Loucy (cell line): ENCODE results near the gene TMEM259.

Experiments
- H2AFZ ChIP-seq: fragments of 200-600 bp; sonication (generic); 2 replicates; pipeline ENCODE4 v1.6.0; 2016; ENCODE audit warnings: antibody characterized with exemption, mild to moderate bottlenecking, low read length, moderate library complexity
- H3F3A ChIP-seq: fragments of 200-600 bp; 2 replicates; pipeline ENCODE4 v1.6.0; 2016; ENCODE audit warnings: antibody characterized with exemption, low read depth, mild to moderate bottlenecking
- H3K27me3 ChIP-seq: fragments of 200-600 bp; sonication (generic); 2 replicates; pipeline ENCODE4 v1.6.1; 2014; ENCODE audit warnings: low read length, mild to moderate bottlenecking; ENCODE audit not compliant: insufficient read depth, poor library complexity, severe bottlenecking
- H3K36me3 ChIP-seq: fragments of 200-600 bp; sonication (generic); 2 replicates; pipeline ENCODE4 v1.6.1; 2016; ENCODE audit warnings: low read length; ENCODE audit not compliant: insufficient read depth
- H3K4me1 ChIP-seq: fragments of 200-600 bp; sonication (generic); 2 replicates; pipeline ENCODE4 v1.5.1; 2014; ENCODE audit warnings: low read length, mild to moderate bottlenecking; ENCODE audit not compliant: insufficient read depth, poor library complexity, severe bottlenecking
- H3K4me2 ChIP-seq: fragments of 200-600 bp; sonication (generic); 2 replicates; pipeline ENCODE4 v1.6.0; 2014; ENCODE audit warnings: antibody characterized with exemption, low read length, low read depth, mild to moderate bottlenecking; ENCODE audit not compliant: poor library complexity, severe bottlenecking
- H3K4me3 ChIP-seq: fragments of 200-600 bp; sonication (generic); 2 replicates; pipeline ENCODE4 v1.5.1; 2014; ENCODE audit warnings: low read length, mild to moderate bottlenecking, mixed read lengths; ENCODE audit not compliant: poor library complexity, severe bottlenecking
- H3K79me2 ChIP-seq: fragments of 200-600 bp; sonication (generic); 2 replicates; pipeline ENCODE4 v1.6.1; 2014; ENCODE audit warnings: low read length; ENCODE audit not compliant: insufficient read depth
- H3K9ac ChIP-seq: fragments of 200-600 bp; sonication (generic); 2 replicates; pipeline ENCODE4 v1.6.0; 2014; ENCODE audit warnings: mild to moderate bottlenecking, low read depth, low read length, moderate library complexity; ENCODE audit not compliant: poor library complexity, severe bottlenecking
- H3K9me2 ChIP-seq: fragments of 200-600 bp; sonication (generic); replicated peaks from 2 replicates; pipeline ENCODE4 v1.6.1; 2016; ENCODE audit warnings: low read depth, low read length, mixed read lengths
- H3K9me3 ChIP-seq: fragments of 200-600 bp; sonication (generic); 2 replicates; pipeline ENCODE4 v1.6.1; 2014; ENCODE audit warnings: mild to moderate bottlenecking, antibody characterized with exemption, low read length, low read depth; ENCODE audit not compliant: insufficient read depth
- H4K20me1 ChIP-seq: fragments of 200-600 bp; sonication (generic); 2 replicates; pipeline ENCODE4 v1.6.0; 2014; ENCODE audit warnings: antibody characterized with exemption, low read length, mild to moderate bottlenecking; ENCODE audit not compliant: insufficient read depth, poor library complexity, severe bottlenecking
- CTCF ChIP-seq: fragments of 200-600 bp; sonication (generic); conservative IDR thresholded peaks from 2 replicates; pipeline ENCODE4 v1.5.1; 2014; ENCODE audit warnings: mild to moderate bottlenecking, antibody characterized with exemption, low read length
- EZH2phosphoT487 ChIP-seq: fragments of 200-600 bp; IDR thresholded peaks from 2 replicates; pipeline ENCODE4 v1.6.1; 2018; ENCODE audit warnings: antibody characterized with exemption, mild to moderate bottlenecking, moderate library complexity, borderline replicate concordance

The TMEM259 gene

GRCh38 chr19:966485-967088 lies 54.3 kb downstream of the TMEM259 start:
- Histone ChIP-seq H3K9ac (no peak overlapping the region), H3K79me2 (no peaks in the 10 kb centered on the region), H3K36me3 (peaks cover 48% of the 10 kb centered on the region), H3F3A (no peaks in the 10 kb centered on the region), H4K20me1 (no peaks in the 10 kb centered on the region), H3K9me2 (no peaks in the 10 kb centered on the region), H3K4me3 (no peak overlapping the region), H3K4me1 (no peaks in the 10 kb centered on the region), H3K4me2 (no peak overlapping the region), H2AFZ (no peak overlapping the region), H3K27me3 (no peaks in the 10 kb centered on the region), H3K9me3 (peaks cover 8% of the 10 kb centered on the region; the same call in 1 of the 2 replicates)
- TF ChIP-seq EZH2phosphoT487 (no peak), CTCF (no peak)

- Histone ChIP-seq H3K4me3 (no peak overlapping the region), H4K20me1 (no peaks in the 10 kb centered on the region), H3K27me3 (no peaks in the 10 kb centered on the region), H3K4me1 (no peaks in the 10 kb centered on the region), H3K9me3 (no peaks in the 10 kb centered on the region), H3K9me2 (no peaks in the 10 kb centered on the region), H3K36me3 (peaks cover 43% of the 10 kb centered on the region; the same call in 1 of the 2 replicates), H3F3A (no peaks in the 10 kb centered on the region), H3K4me2 (no peak overlapping the region), H3K9ac (no peak overlapping the region), H3K79me2 (no peaks in the 10 kb centered on the region), H2AFZ (no peak overlapping the region)
- no peak for TF ChIP-seq CTCF
- TF ChIP-seq EZH2phosphoT487: no peak
These were observed 55.9 kb downstream of the TMEM259 start for GRCh38 chr19:964761-965694.

- H3K4me3 ChIP-seq: no peak overlapping the region
- H3K36me3 ChIP-seq: peaks cover 43% of the 10 kb centered on the region; the same call in 1 of the 2 replicates
- no peaks in the 10 kb centered on the region for H4K20me1 ChIP-seq
- TF ChIP-seq EZH2phosphoT487 (no peak), CTCF (no peak)
- no peak overlapping the region for H3K4me2 ChIP-seq
- no peaks in the 10 kb centered on the region for H3K27me3 ChIP-seq
- no peaks in the 10 kb centered on the region for H3K9me2 ChIP-seq
- H2AFZ ChIP-seq: no peak overlapping the region
- no peak overlapping the region for H3K9ac ChIP-seq
- no peaks in the 10 kb centered on the region for H3K9me3 ChIP-seq
- H3K4me1 ChIP-seq: no peaks in the 10 kb centered on the region
- no peaks in the 10 kb centered on the region for H3K79me2 ChIP-seq
- H3F3A ChIP-seq: no peaks in the 10 kb centered on the region
These were observed 56.8 kb downstream of the TMEM259 start for GRCh38 chr19:964116-964520.
